Epithelial cell of esophagus (primary cell): Measurements from ENCODE around the gene MCU.

Experiments used
- DNase-seq: peaks from one replicate; pipeline ENCODE4 v3.0.0; 2010; ENCODE audit warnings: low read depth
- H3K4me3 ChIP-seq: 2 replicates; pipeline ENCODE4 v1.5.1; 2011; ENCODE audit warnings: mild to moderate bottlenecking, low read length, control low read depth
- TF ChIP-seq, protein P1 (sequence below): IDR thresholded peaks from 2 replicates; pipeline ENCODE4 v1.5.1; 2011; ENCODE audit warnings: low read depth, mild to moderate bottlenecking, low read length, control low read depth, inconsistent platforms; ENCODE audit not compliant: insufficient read depth; ENCODE audit errors: missing control alignments

The MCU gene

DNA sequence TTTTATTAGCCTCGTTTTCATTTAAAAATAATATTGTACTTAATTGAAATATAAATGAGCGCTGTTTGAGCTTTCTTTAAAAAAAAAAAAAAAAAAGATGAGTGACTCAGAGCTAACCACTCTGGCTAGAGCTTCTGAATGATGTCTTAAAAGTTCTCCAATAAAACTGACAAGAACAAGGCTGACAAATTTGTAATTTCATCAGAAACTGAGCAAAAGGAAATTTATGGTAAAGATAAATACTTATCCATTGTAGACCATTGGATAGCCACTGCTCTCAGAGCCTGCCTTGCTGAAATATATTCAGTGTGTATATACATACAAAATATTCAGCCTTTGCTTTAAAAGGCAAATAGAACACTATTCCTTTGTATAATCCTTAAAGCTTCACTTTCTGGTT is 110.4 kb downstream of the MCU start:
- no peak overlapping the region for H3K4me3 ChIP-seq
- DNase-seq = peak; percentile 14
- TF ChIP-seq, protein P1, sequence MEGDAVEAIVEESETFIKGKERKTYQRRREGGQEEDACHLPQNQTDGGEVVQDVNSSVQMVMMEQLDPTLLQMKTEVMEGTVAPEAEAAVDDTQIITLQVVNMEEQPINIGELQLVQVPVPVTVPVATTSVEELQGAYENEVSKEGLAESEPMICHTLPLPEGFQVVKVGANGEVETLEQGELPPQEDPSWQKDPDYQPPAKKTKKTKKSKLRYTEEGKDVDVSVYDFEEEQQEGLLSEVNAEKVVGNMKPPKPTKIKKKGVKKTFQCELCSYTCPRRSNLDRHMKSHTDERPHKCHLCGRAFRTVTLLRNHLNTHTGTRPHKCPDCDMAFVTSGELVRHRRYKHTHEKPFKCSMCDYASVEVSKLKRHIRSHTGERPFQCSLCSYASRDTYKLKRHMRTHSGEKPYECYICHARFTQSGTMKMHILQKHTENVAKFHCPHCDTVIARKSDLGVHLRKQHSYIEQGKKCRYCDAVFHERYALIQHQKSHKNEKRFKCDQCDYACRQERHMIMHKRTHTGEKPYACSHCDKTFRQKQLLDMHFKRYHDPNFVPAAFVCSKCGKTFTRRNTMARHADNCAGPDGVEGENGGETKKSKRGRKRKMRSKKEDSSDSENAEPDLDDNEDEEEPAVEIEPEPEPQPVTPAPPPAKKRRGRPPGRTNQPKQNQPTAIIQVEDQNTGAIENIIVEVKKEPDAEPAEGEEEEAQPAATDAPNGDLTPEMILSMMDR = no peak

DNA sequence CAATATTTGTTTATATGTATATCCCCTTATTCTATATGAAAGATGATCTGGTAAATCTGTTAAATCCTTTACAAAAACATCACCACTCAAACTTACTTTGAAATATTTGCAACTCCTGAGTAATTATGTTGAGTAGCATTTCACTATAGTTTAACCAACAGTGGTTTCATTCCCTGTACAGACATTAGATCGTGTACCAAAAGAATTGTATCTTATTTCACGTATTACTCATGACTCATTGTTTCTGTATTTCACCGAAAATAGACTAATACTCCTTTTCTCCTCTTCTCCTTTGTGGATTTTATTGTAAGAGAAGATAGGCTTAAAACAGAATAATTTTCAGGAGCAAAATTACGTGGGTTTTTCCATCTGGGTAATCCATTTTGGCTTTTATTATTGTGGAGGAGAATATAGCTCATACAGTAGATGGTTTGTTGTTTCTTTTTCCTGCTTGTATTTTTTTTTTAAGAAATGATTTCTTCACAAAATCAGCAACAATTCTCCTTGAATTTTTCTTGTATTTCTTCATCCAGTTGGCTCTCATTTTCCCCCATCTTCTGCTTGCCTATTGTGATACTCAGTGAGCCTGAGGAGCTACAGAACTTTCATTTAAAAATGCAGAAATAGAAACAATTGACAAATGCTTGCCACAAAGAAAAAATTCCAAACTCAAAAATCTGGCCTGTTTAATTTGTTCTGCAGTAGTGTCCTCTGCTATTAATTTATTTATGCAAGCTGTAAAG is 111.0 kb downstream of the MCU start:
- no peak overlapping the region for H3K4me3 ChIP-seq
- peak; percentile 35 for DNase-seq
- TF ChIP-seq, protein P1 = no peak

DNA sequence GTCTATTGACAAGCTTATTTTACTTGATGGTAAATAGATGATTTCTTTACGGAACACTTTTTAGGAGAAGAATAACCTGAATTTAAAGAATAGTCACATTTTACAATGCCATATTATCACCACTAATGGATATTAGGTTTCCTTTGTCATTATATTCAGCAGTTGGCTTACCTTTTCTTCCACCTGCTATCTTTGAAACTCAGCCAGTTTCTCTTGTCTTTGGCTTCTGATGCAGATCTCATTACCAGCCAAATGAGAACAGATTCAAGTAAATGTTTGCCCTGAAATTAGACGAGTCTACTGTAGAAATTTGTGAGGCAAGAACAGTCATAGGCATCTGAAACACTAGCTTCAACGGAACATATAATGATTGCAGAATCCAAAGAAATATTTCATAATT is 116.1 kb downstream of the MCU start:
- no peak for DNase-seq
- TF ChIP-seq, protein P1 = no peak
- H3K4me3 ChIP-seq = no peak overlapping the region

DNA sequence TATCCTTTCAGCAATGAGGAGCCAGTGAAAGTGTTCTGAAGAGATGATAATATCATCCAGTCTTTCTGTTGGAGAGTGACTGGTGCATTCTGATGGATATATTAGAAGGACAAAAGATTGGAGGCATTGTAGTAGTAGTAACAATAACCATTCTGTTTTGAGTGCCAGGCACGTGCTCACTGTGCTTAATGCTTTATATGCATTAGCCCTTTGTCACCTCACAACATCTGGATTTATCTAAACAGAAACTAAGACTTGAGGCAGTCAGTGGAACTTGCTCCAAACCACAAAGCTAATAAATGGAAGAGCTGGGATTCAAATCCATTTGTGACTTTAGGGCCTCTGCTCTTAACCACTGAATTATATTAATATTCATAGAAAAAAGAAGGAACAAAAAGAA is 117.1 kb downstream of the MCU start:
- no peak overlapping the region for H3K4me3 ChIP-seq
- TF ChIP-seq, protein P1 = no peak
- DNase-seq = no peak

DNA sequence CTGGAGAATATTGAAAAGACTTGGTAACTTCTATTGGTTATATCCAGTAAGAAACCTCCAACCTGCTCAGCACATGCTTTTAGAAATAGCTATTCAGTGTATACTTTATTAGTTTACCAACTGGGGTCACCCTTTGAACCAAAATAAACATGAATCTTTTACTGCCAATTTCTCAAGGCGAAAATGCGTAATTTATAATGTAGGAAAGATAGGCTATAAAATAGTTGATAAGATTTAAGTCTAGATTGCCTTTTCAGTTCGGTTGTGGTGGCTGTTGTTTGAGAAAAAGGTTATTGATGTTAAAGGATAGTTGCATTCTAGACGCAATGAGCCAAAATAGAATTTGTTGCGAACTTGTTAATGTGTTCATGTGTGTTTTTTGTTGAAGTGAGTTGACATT is 119.0 kb downstream of the MCU start:
- DNase-seq = no peak
- TF ChIP-seq, protein P1 = no peak
- H3K4me3 ChIP-seq = no peak overlapping the region

DNA sequence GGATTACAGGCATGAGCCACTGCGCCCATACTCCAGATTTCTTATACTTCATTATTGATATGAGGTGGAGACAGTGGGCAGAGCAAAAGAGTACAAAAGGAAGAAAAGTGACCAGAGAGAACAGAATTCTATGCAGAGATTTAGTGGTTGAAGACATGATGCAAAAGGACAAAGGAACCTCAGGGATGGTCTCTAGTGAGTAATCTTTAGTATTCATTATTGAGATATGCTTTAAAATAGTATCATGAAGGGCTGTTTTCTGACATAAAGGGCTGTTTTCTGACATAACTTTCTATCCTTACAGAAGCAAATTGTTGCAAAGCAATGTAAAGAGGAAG is 120.4 kb downstream of the MCU start:
- DNase-seq = no peak
- TF ChIP-seq, protein P1 = no peak
- no peak overlapping the region for H3K4me3 ChIP-seq

DNA sequence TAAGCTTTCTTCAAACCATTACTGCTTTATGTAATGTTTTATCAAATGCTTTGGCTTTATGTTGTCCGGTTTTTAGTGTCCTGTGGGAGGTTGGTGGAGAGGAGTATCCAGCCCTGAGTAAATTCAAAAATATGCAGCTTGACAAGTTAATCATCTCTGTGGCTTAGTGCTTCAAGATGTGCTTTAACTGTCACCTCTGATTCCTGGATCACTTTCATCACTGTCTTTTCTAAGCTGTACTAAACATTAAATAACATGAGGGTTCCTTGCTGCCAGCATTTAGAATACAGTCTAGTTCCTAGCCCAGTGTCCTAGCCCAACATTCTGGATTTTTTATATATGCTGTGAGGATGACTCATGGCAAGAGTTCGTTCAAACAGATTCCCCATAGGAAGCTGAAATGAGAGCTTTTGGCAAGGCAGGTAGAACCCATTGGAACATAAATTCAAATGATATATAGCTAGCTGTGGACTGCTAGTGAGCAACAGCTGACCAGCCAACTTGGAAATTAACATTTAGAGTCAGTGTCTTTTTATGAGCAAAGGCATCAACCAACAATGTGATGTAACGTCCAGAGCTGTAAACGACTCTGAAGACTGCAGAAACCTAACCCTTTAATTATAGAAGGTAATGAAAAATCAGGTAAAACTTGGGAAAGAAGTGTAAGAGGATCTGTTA is 120.9 kb downstream of the MCU start:
- TF ChIP-seq, protein P1 = no peak
- H3K4me3 ChIP-seq = no peak overlapping the region
- DNase-seq = peak; percentile 88
